Vagina (tissue), 2 donors: ENCODE results near the gene WDR87.

Source experiments
- POLR2A ChIP-seq, 2 donors: fragments of 450-650 bp; IDR thresholded peaks; one replicate each; pipeline ENCODE4 v1.6.1; 2017; ENCODE audit warnings: antibody characterized with exemption in 2 of 2, mild to moderate bottlenecking in 2 of 2, moderate library complexity in 2 of 2
- POLR2AphosphoS5 ChIP-seq, 2 donors: sonication (generic); formaldehyde crosslinking; IDR thresholded peaks; one replicate each; pipeline ENCODE4 v1.9.0; 2017; ENCODE audit warnings: antibody characterized with exemption in 2 of 2, mild to moderate bottlenecking in 2 of 2, low read depth in 1 of 2; ENCODE audit not compliant: insufficient read depth in 1 of 2
- TF ChIP-seq, protein P1 (sequence below), 3 experiments: fragments of 450-650 bp in 2 of 3; fragments of 200-600 bp in 1 of 3; sonication (generic) in 1 of 3; IDR thresholded peaks; one replicate each; pipeline ENCODE4 v1.5.1; 2017 to 2019; ENCODE audit warnings: antibody characterized with exemption in 3 of 3, mild to moderate bottlenecking in 2 of 3, moderate library complexity in 2 of 3

DNA sequence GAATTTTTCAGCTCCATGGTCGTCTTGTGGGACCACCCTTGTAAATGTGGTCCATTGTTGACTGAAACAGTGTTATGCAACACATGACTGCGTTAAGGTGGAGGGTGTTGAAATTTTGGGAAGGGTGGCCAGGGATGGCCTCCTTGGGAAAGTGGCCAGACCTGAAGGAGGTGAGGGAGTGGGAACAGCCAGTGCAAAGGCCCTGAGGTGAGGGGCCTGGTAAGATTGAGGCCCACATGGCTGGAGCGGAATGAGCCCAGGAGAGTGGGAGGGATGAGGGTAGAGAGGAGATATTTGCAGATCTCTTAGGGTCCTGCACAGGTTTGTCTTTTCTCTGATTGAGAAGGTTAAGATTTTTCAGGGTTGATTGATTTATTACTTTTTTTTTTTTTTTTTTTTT, 18.8 kb upstream of the WDR87 start:
- TF ChIP-seq, protein P1, sequence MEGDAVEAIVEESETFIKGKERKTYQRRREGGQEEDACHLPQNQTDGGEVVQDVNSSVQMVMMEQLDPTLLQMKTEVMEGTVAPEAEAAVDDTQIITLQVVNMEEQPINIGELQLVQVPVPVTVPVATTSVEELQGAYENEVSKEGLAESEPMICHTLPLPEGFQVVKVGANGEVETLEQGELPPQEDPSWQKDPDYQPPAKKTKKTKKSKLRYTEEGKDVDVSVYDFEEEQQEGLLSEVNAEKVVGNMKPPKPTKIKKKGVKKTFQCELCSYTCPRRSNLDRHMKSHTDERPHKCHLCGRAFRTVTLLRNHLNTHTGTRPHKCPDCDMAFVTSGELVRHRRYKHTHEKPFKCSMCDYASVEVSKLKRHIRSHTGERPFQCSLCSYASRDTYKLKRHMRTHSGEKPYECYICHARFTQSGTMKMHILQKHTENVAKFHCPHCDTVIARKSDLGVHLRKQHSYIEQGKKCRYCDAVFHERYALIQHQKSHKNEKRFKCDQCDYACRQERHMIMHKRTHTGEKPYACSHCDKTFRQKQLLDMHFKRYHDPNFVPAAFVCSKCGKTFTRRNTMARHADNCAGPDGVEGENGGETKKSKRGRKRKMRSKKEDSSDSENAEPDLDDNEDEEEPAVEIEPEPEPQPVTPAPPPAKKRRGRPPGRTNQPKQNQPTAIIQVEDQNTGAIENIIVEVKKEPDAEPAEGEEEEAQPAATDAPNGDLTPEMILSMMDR (IDR thresholded peaks at IDR 0.05) = no peak
- TF ChIP-seq POLR2AphosphoS5 (IDR thresholded peaks at IDR 0.05; ENCODE audit: insufficient read depth in 1 of 2, low read depth in 1 of 2) (no peak), POLR2A (IDR thresholded peaks at IDR 0.05) (no peak)
